Embryonic facial prominence (tissue), 1 donor: ENCODE results near the gene EGLN2.
"Not testable (repeated sequence)": the region's sequence is repeated elsewhere in the genome, so short reads cannot be mapped to it uniquely, and the experiment has no call there.

Experiments
- DNase-seq: peaks from one replicate; pipeline ENCODE4 v3.0.0-alpha.2; 2016; ENCODE audit errors: extremely low spot score

The EGLN2 gene

GRCh38 chr19:40842997-40843652 is 44.1 kb downstream of the EGLN2 start:
- DNase-seq, result not testable (repeated sequence)

- not testable (repeated sequence) for DNase-seq
Measured at GRCh38 chr19:40843653-40844052, 44.7 kb downstream of the EGLN2 start.

GRCh38 chr19:40846722-40847121 is 47.7 kb downstream of the EGLN2 start:
- not testable (repeated sequence) for DNase-seq

GRCh38 chr19:40850277-40850676 is 51.3 kb downstream of the EGLN2 start, which contains the start of gene CYP2A6:
Gene CYP2A6, minus strand, starts transcription at chr19:40850447. Its CDS starts 21 bp downstream, at chr19:40850426.
- not testable (repeated sequence) for DNase-seq

- DNase-seq, result not testable (repeated sequence)
Measured at GRCh38 chr19:40852467-40853152, 53.6 kb downstream of the EGLN2 start.
